NOMO-1 treated with dmso at 0.1 percent for 144 hours (cell line): ENCODE data around the gene UQCRQ.

Experiments used
- DNase-seq: peaks from one replicate; lab custom pipeline; 2025; ENCODE audit not compliant: unreplicated experiment; lab: John Stamatoyannopoulos, UW

UQCRQ gene

GRCh38 chr5:132905938-132906337, 39.5 kb downstream of the UQCRQ start:
- DNase-seq: no peak

GRCh38 chr5:132907161-132907560, 40.7 kb downstream of the UQCRQ start:
- no peak for DNase-seq

GRCh38 chr5:132909702-132910101, 43.3 kb downstream of the UQCRQ start:
- no peak for DNase-seq

GRCh38 chr5:132915681-132916080, 49.2 kb downstream of the UQCRQ start:
- no peak for DNase-seq

- no peak for DNase-seq
These were observed 49.6 kb downstream of the UQCRQ start for GRCh38 chr5:132916086-132916485.
